OCI-LY3 (cell line): ENCODE results near the gene EFCAB6.

Experiments used
- H2AFZ ChIP-seq: fragments of 200-600, 300-600 bp; shearing (Covaris generic); 2 replicates; pipeline ENCODE4 v1.6.0; 2014; ENCODE audit warnings: antibody characterized with exemption, low read depth, low read length
- H3K27ac ChIP-seq: fragments of 200-600, 300-600 bp; sonication (generic); 2 replicates; pipeline ENCODE4 v1.5.1; 2014; ENCODE audit warnings: mild to moderate bottlenecking, low read length, moderate library complexity, mixed read lengths
- H3K27me3 ChIP-seq: fragments of 200-600, 300-600 bp; sonication (generic); 2 replicates; pipeline ENCODE4 v1.6.1; 2014; ENCODE audit warnings: low read depth, low read length, mixed read lengths
- H3K36me3 ChIP-seq: fragments of 200-600, 300-600 bp; sonication (generic); replicated peaks from 2 replicates; pipeline ENCODE3; 2014; ENCODE audit warnings: low read depth, low read length, mixed read lengths
- H3K4me1 ChIP-seq: fragments of 300-600, 200-600 bp; sonication (generic); 2 replicates; pipeline ENCODE4 v1.6.1; 2014; ENCODE audit warnings: low read length, mixed read lengths
- H3K4me2 ChIP-seq: fragments of 200-600, 300-600 bp; sonication (generic); 2 replicates; pipeline ENCODE4 v1.6.1; 2014; ENCODE audit warnings: low read length, mixed read lengths
- H3K4me3 ChIP-seq: fragments of 300-600, 200-600 bp; sonication (generic); 2 replicates; pipeline ENCODE4 v1.5.1; 2014; ENCODE audit warnings: antibody characterized with exemption, mild to moderate bottlenecking, low read length, moderate library complexity
- H3K79me2 ChIP-seq: fragments of 300-600, 200-600 bp; shearing (Covaris generic); 2 replicates; pipeline ENCODE4 v1.6.1; 2014; ENCODE audit warnings: mild to moderate bottlenecking, low read length, mixed read lengths
- H3K9ac ChIP-seq: fragments of 300-600, 200-600 bp; shearing (Covaris generic); 2 replicates; pipeline ENCODE4 v1.6.0; 2014; ENCODE audit warnings: mild to moderate bottlenecking, low read length, moderate library complexity
- H3K9me3 ChIP-seq: fragments of 200-600, 300-600 bp; shearing (Covaris generic); 2 replicates; pipeline ENCODE4 v1.6.1; 2014; ENCODE audit warnings: low read length, mixed read lengths; ENCODE audit not compliant: insufficient read depth
- H4K20me1 ChIP-seq: fragments of 200-600, 300-600 bp; sonication (generic); 2 replicates; pipeline ENCODE4 v1.6.1; 2016; ENCODE audit warnings: low read length, mixed read lengths; ENCODE audit not compliant: insufficient read depth
- CTCF ChIP-seq: fragments of 200-600, 300-600 bp; sonication (generic); IDR thresholded peaks from 2 replicates; pipeline ENCODE4 v1.5.1; 2014; ENCODE audit warnings: antibody characterized with exemption, low read length, low read depth
- EZH2phosphoT487 ChIP-seq: fragments of 200-600 bp; shearing (Covaris generic); IDR thresholded peaks from 2 replicates; pipeline ENCODE4 v1.6.1; 2018; ENCODE audit warnings: antibody characterized with exemption, mixed run types, low read depth

EFCAB6 gene

GRCh38 chr22:43734370-43735150 is 77.5 kb downstream of the EFCAB6 start:
- H3K27me3 ChIP-seq: peaks cover 41% of the 10 kb centered on the region
- H3K4me2 ChIP-seq: no peak overlapping the region
- H3K79me2 ChIP-seq: no peaks in the 10 kb centered on the region
- H3K27ac ChIP-seq: no peak overlapping the region
- H3K9ac ChIP-seq: no peak overlapping the region
- H3K4me3 ChIP-seq: no peak overlapping the region
- H3K4me1 ChIP-seq: no peaks in the 10 kb centered on the region
- TF ChIP-seq CTCF (no peak), EZH2phosphoT487 (no peak)
- H4K20me1 ChIP-seq: no peaks in the 10 kb centered on the region
- H3K9me3 ChIP-seq: no peaks in the 10 kb centered on the region
- H2AFZ ChIP-seq: no peak overlapping the region
- no peaks in the 10 kb centered on the region for H3K36me3 ChIP-seq

- no peak overlapping the region for H3K27ac ChIP-seq
- H4K20me1 ChIP-seq: no peaks in the 10 kb centered on the region
- no peak for TF ChIP-seq CTCF
- no peaks in the 10 kb centered on the region for H3K36me3 ChIP-seq
- H3K27me3 ChIP-seq: peaks cover 34% of the 10 kb centered on the region
- no peaks in the 10 kb centered on the region for H3K4me1 ChIP-seq
- no peaks in the 10 kb centered on the region for H3K9me3 ChIP-seq
- no peak overlapping the region for H3K4me3 ChIP-seq
- no peaks in the 10 kb centered on the region for H3K79me2 ChIP-seq
- no peak overlapping the region for H3K4me2 ChIP-seq
- no peak overlapping the region for H2AFZ ChIP-seq
- H3K9ac ChIP-seq: no peak overlapping the region
These were observed 79.0 kb downstream of the EFCAB6 start for GRCh38 chr22:43733138-43733537.

- Histone ChIP-seq H3K36me3 (no peaks in the 10 kb centered on the region), H3K4me2 (no peak overlapping the region), H2AFZ (no peak overlapping the region), H3K79me2 (no peaks in the 10 kb centered on the region), H3K4me1 (no peaks in the 10 kb centered on the region), H3K9me3 (no peaks in the 10 kb centered on the region), H3K9ac (no peak overlapping the region), H4K20me1 (no peaks in the 10 kb centered on the region), H3K27ac (no peak overlapping the region), H3K27me3 (peaks cover 32% of the 10 kb centered on the region), H3K4me3 (no peak overlapping the region)
- TF ChIP-seq EZH2phosphoT487: no peak
- no peak for TF ChIP-seq CTCF
These were observed 80.1 kb downstream of the EFCAB6 start for GRCh38 chr22:43731988-43732387.

GRCh38 chr22:43726964-43727543 is 85.1 kb downstream of the EFCAB6 start:
- H3K27ac ChIP-seq: no peak overlapping the region

More at GRCh38 chr22:43726964-43727543, 85.1 kb downstream of the EFCAB6 start:
- H2AFZ ChIP-seq: no peak overlapping the region
- no peaks in the 10 kb centered on the region for H3K36me3 ChIP-seq
- no peaks in the 10 kb centered on the region for H3K9me3 ChIP-seq
- H3K4me1 ChIP-seq: no peaks in the 10 kb centered on the region
- no peaks in the 10 kb centered on the region for H3K79me2 ChIP-seq
- H4K20me1 ChIP-seq: no peaks in the 10 kb centered on the region
- H3K9ac ChIP-seq: no peak overlapping the region
- no peak overlapping the region for H3K4me3 ChIP-seq
- H3K4me2 ChIP-seq: no peak overlapping the region
- H3K27me3 ChIP-seq: peaks cover 23% of the 10 kb centered on the region
- TF ChIP-seq CTCF (no peak), EZH2phosphoT487 (no peak)
